ENCODE data around the gene GLIS1.

Gene GLIS1

DNA sequence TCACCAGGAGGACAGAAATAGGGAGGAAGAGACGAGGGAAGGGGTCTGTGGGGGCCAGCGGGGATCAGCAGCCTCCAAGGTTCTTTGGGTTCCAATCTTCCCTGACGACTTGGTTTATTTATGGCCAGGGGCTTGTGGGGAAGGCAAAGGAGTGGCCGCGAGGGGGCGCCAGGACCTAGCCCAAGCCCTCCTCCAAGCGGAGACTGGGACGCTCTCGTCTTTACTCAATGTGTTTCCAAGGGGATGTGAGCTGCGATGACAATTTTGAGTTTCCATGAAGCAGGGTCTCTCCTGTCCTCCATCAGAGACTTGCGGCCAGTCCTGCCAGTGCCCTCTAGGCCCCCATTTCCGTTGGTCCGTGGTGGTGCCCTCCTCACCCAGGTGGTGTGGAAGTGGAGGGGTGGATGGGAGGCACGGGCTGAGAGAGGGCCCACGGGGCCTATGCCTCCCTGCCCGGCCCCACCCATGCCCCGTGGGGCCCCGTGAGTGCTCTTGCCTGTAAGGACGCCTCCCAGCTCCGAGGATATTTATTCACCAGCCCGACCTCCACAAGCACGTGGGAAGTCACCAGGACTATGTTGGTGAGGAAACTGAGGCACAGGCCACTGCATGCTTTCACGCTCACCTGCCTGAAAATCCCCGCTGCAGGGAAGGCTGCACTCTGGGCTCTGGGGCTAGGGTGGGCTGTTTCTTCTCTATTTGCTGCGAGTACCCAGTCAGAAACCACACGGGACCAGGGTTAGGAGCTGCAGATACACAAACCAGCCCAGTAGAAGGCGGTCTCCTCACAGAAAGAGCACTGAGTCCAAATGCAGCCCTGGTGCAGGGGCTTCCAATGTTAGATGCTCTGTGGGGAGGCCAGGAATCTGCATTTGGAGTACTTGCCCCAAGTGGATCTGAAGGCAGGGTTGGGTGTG lies 253.2 kb downstream of the GLIS1 start:
- DNase-seq (ENCODE audit: low read depth) = peak; percentile 53

GRCh38 chr1:53484705-53485477 lies 254.1 kb downstream of the GLIS1 start:
- no peak for DNase-seq (ENCODE audit: low read depth)

GRCh38 chr1:53483656-53484055 lies 255.3 kb downstream of the GLIS1 start:
- DNase-seq (ENCODE audit: low read depth) = no peak

DNA sequence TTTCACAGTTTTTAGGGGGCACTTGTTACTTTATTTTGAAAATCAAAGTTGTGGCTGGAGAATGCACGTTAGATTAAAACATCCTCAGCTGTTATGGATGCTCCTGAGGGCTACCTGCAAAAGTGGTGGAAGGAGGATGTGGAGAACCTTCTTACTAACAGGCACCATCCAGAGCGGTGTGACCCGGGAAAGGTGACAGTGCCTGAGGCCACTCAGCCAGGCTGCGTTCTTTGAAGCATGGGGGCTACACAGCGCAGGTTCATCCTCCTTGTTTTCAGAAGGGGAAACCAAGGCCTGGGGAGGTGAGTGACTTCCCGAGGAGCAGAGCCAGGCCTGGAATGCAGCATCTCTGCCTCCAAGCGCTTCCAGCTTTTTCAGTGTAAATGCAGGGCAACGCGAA lies 255.8 kb downstream of the GLIS1 start:
- DNase-seq (ENCODE audit: low read depth) = no peak

- DNase-seq (ENCODE audit: low read depth) = no peak
Measured at GRCh38 chr1:53482441-53483153, 256.4 kb downstream of the GLIS1 start.

DNA sequence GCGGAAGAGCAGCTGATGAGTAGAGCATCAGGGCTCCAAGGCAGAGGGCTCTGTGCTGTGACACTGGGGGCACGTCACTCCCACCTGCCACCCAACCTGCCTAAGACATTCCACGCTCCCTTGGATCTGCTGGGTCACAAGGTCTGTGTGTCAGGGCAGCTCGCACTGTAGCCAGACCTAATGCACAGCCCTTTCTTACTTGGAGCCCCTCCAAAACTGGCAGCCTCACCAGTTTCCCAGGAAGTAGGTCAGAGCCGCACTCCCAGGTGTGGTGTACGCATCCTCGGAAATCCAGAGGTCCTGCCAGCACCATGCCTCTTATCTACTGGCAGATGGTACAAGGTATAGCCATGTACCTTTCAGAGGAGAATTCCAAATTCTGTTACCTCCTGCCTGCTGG lies 257.5 kb downstream of the GLIS1 start:
- no peak for DNase-seq (ENCODE audit: low read depth)

- no peak for DNase-seq (ENCODE audit: low read depth)
Measured at GRCh38 chr1:53480678-53481077, 258.3 kb downstream of the GLIS1 start.

DNA sequence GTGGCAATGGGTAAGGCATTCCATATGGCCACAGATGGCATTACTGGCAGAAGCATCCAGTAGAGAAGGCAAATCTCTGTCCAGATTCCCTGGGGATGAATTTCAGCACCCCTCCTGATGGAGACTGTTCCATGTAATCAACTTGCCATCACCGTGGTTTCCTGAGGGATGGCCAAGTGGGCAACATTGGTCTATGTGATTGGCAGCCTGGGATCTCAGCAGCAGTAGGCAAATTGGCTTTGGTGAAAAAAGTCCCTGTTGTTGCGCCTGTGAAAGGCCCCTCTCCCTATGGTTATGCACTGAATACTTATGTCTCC lies 260.5 kb downstream of the GLIS1 start:
- DNase-seq (ENCODE audit: low read depth) = no peak

DNA sequence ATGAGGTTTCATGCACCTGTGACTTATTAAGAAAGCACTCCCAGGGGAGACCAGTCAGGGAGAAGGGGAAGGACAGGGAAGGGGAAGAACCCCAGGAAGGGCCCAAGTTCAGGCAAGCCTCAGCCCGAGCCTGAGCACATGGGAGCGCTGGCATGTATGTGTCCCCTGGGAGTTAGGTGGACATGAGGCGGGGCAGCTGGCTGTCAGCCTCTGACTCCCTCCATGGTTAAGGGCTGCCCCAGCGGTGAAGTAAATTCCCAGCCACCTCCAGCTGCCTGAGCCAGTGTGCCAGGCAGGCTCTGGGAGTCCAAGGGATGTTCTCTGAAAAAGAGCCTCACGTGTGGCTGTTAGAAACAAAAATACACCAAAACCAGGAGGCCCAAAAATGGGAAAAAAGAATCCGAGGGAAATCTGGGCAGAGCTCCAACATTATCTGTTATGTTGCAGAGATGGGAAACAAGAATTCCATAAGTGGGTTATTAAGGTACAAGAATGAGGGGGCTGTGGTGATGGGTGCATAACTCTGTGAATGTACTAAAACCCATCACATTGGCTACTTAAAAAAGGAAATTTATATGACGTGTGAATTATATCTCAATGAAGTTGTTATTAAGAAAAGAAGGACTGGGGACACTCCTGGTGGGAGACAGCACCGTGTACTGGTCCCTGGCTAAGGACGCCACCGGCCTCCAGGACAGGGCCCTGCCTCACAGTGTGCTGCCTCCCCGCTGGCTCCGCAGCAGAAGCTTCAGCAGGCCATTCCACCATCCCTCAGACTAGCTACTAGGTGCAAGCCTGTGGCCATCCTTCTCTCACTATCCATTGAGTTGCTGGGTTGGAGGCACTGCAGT lies 261.1 kb downstream of the GLIS1 start:
- no peak for DNase-seq (ENCODE audit: low read depth)

DNA sequence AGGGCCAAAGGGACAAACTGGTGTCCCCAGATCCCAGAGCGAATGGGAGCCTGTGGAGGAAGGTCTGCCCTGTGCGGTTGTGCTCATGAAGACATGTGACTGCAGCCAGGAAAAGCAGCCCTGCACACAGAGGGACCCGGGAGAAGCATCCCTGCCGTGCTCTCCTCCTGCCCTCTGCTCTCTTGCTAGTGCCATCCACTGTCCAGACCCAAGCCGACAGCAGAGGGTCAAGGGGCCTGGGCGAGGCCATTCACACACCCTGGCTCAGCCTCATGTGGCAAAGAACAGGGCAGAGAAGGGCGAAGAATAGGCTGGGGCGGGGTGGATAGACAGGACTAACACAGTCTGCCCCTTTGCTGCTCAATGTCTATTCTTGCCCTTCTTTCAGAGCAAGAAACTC lies 262.4 kb downstream of the GLIS1 start:
- no peak for DNase-seq (ENCODE audit: low read depth)

DNA sequence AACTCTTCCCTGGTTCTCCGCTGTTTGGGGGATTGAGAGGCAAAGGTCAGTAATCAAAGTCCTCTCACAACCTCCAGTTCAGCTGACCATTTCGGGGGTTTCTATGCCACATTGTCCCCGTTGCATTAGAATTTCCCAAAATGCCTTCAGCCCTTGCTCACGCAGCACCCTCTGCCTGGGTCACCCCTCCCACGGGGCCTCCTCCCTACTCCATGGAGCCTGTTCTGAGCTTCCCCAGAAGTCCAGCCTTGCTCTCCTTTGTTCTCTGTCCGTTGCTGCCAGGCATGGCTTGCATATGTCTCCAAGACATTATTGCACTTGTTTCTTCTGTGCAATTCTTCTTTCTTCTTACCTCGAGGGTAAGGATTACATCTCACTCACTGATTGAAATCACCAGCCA lies 263.3 kb downstream of the GLIS1 start:
- no peak for DNase-seq (ENCODE audit: low read depth)

DNA sequence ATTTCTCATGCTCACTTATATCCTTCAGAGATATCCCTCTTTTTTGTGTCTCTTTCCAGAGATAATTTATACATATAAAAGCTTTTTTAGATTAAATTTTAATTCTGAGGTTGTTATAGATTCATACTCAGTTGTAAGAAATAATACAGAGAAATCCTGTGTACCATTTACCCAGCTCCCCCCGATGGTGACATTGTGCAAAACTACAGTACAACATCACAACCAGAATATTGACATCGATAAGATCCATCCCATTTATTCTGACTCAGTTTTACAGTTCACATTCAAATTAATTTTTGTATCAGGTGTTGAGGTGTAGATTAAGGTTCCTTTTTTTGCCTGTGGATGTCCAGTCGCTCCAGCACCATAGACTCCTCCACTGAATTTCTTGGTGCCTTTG lies 265.5 kb downstream of the GLIS1 start:
- no peak for DNase-seq (ENCODE audit: low read depth)

DNA sequence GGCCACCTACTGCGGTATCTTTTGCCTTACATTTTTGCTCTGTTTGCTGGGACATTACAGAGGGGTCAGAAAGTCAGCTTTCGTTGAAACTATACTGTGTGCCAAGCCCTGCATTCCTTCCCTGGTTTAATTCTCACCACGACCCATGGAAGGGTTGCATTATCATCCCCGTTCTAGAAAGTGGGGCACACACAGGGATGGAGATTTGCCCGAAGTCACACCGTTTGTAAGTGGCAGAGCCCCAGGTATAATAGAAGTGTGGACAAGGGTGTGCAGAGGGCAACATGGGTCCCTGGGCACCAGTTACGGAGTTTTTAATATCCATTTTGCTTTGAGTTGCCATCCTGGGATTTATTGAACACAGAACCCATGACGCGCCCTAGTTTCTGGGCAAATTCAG lies 268.0 kb downstream of the GLIS1 start:
- no peak for DNase-seq (ENCODE audit: low read depth)

DNA sequence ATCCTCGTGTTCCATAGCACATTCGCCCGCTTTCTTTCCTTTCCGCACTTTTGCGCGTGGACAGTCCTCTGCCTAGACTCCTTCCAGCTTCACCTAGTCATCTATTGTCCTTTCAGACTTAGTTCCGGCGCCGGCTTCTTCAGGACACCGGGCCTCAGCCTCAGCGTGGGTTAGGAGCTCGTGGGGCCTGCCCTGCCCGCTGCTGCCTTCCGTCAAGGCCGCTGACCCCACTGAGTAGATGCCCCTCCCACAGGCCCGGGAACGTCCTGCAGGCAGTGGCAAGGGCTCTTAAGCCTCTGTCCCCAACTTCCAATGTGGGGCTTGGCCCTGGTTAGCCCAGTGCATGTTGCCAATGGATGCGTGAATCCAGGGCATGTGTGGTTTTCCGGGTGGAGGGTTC lies 268.4 kb downstream of the GLIS1 start:
- no peak for DNase-seq (ENCODE audit: low read depth)

DNA sequence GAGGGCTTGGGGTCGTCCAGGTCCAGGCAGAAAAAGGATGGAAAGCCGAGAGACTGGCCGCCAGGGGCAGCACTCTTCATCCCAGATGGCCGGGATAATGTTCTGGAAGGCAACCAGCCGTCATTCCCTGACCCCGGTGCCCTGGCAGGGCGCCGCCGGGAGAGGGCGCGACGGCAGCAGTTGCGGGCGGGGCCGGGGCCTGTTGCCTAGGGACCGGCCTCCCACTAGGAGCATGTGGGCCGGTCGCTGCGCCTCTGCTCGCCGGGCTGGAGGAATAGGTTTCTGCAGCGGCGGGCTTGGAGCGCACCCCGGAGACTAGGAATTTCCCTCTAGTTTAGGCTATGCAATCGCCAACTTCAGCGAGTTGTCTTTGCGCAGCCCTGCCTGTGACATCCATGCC lies 268.8 kb downstream of the GLIS1 start:
- peak; percentile 40 for DNase-seq (ENCODE audit: low read depth)

DNA sequence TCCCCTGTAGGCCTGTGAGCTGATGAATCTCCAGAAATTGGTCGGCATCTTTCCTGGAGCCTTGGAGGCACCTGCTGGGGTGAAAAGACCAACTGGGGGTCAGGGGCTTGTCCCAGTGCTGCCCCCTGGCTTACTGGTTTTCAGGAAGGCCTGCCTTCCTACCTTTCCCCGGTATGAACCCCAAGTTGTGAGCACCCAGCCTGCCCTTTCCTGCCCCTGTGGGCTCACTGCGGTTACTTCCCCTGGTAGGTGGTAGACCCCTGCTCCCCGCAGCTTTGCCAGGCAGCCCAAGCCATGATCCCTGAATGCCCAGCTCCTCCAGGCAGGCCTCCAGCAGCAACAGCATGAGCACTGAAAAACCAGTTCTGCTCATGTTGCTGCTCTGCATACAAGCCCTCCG lies 269.6 kb downstream of the GLIS1 start:
- DNase-seq (ENCODE audit: low read depth) = no peak

DNA sequence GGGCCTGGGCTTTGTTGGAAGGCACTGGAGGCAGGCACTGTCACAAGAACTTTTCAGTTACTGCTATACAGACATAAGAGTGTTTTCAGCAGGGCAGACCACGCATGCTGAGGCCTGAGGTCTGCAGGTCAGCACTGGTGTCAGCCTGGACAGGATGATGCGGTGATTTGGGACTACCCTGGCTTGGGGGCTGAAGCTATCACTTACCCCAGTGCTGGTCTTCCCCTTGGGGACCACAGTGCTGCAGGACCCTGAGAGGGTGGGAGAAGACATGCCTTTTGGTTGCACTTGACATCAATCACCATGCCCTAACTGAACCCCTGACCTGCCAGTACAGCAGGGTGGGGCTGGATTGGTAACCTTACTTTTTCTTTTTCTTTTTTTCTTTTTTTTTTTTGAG lies 270.6 kb downstream of the GLIS1 start:
- DNase-seq (ENCODE audit: low read depth) = no peak

DNA sequence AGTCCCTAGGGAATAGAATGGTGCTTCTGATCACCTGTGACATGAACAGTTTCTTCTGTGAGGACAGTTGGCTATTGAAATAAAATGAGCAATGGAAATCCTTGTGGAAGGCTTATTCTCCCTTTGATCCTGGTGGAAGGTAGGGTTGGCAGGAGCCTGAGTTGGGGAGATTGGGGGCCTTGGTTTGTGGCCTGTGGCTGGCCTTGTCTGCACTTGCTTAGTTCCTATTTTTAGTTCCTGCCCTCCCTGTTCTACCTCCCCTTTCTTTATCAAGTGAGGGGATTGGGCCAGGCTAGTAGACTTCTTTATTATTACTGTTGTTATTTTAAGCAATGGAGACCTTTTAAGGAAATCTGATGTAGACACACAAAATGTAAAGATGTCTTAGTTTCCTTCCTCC lies 271.6 kb downstream of the GLIS1 start:
- no peak for DNase-seq (ENCODE audit: low read depth)

DNA sequence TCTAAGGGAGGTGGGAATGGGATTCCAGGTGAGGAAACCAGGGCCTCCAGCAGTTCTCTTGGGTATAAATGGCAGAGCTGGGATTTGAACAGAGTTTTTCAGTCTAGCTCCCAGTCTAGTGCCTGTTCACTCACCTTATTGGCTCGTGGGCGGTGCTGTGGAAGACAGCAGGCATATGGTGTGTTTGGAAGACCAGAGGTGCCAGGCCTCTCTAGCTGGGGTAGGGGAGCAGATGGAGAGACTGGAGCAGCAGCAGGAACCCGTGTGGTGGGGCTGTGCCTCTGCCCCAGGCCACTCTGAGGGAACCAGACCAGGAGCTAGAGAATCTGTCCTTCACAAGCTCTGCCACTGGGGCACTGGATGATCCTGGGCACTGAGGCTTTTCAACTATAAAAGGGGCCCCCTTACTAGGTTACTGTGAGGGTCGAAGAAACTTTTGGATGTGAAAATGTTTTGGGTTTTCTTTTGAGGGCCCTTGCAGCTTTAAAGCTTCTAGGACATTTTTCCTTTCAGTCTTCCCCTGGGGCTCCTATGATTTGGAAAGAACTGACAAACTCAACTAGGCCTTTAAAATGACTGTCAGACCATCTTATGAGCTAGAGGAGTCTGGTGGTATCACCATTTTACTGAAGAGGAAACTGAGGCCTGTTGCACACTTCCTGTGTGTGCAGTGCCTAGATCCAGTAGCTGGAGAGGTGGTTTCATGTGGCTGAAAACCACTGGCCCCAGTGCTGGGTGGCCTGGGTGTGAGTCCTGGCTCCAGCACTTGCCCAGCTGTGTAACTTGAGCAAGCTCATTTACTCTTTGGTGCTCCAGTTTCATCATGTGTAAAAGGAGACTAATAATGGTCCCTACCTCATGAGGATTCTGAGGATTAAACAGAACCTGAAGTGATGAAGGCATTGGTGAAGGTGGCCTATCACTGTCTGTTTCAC lies 273.7 kb downstream of the GLIS1 start:
- no peak for DNase-seq (ENCODE audit: low read depth)

DNA sequence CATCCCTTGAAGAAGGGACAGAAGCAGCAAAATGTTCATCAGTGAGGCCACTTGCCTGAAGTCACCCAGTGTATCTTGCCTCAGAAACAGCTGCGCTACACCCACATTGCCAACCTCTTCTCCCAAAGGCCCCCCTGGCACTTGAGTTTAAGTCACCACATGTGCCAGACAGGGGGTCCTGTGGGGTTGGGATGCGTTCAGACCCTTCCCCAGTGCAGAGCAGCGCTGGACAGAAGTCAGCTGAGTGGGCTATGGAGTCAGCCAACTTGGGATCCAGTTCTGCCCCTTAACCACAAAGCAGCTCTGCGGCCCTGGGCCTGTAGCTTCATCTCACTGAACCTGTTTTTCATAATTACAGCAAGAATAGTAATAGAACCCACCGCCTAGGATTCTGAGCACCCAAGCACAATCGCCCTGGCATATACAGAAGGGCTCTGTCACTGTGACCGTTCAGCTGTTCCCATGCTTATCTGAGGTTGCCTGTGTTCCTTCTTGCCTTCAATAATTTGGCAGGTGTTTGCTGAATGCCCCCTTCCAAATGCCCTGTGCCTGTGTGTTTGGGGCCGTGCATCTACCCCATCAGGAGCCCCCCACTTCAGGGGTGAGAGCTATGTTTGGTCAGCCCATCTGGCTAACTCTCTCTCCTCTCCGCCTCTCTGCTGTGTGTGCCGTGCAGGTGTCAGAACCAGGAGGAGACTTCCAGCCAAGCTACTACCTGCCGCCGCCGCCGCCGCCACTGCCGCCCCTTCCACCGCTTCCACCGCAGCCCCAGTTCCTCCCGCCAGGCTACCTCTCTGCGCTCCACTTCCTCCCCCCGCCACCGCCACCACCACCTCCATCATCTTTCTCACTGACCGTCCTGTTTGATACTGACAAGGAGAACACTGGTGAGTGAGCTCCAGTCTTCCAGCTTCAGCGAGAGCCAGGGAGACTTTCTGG lies 274.7 kb downstream of the GLIS1 start:
- DNase-seq (ENCODE audit: low read depth) = no peak
